Measurements from ENCODE around the gene PYGB.

Gene PYGB

GRCh38 chr20:25269057-25269832 is 21.4 kb downstream of the PYGB start:
- no peak for DNase-seq

GRCh38 chr20:25269833-25270170 is 21.9 kb downstream of the PYGB start:
- no peak for DNase-seq

- no peak for DNase-seq
Observed at GRCh38 chr20:25270829-25271251, 23.0 kb downstream of the PYGB start.

GRCh38 chr20:25271486-25272222 is 23.8 kb downstream of the PYGB start:
- DNase-seq: no peak

DNA sequence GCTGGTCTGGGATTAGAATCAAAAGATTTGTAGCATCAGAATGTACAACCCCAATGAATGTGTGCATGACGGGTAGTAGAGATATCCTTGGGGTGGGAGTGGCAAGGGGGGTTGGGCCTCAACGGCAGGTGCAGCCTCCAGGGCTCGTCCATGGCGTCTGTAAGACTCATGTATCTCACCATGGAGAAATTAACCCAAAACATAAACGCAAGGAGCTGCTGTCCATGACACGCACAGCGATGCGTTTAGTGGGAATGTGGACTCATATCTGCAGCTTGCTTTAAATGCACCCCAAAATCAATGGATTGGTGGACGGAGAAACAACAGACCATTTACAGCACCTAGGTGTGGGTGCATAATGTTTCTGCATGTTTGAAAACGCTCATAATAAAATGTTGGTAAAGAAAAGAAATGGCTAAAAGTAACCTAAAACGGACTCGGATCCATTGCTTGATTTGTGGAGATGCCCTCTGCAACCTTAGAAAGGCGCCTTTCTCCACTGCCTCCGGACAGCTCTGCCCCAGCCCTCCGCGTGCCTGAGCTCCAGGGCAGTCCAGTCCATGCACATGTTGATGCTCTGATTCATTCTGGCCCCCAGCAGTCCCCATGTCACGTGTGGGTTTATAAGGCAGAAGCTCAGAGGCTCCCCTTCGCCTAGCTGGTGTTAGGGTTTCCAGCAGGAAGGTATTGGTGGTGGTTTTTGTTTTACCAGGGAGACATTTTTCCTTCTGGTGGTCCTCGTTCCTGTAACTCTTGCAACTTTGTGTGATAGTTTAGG is 24.5 kb downstream of the PYGB start:
- DNase-seq: no peak

GRCh38 chr20:25273046-25273445 is 25.2 kb downstream of the PYGB start:
- peak in 24 of 51 donors; percentile 16 to 71 (median 48) for DNase-seq

- peak in 18 of 51 donors; percentile 24 to 80 (median 42) for DNase-seq
Observed at GRCh38 chr20:25273541-25274358, 25.9 kb downstream of the PYGB start.

- no peak for DNase-seq
Observed at GRCh38 chr20:25274481-25274880, 26.6 kb downstream of the PYGB start.

- DNase-seq: peak in 3 of 51 donors; percentile 28 to 32 (median 29)
Observed at GRCh38 chr20:25274891-25275812, 27.3 kb downstream of the PYGB start.

GRCh38 chr20:25275813-25276532 is 28.1 kb downstream of the PYGB start:
- no peak for DNase-seq

GRCh38 chr20:25276533-25277050 is 28.7 kb downstream of the PYGB start:
- DNase-seq: no peak

- DNase-seq: no peak
Observed at GRCh38 chr20:25277051-25277801, 29.3 kb downstream of the PYGB start.

GRCh38 chr20:25277941-25278521 is 30.1 kb downstream of the PYGB start:
- no peak for DNase-seq

DNA sequence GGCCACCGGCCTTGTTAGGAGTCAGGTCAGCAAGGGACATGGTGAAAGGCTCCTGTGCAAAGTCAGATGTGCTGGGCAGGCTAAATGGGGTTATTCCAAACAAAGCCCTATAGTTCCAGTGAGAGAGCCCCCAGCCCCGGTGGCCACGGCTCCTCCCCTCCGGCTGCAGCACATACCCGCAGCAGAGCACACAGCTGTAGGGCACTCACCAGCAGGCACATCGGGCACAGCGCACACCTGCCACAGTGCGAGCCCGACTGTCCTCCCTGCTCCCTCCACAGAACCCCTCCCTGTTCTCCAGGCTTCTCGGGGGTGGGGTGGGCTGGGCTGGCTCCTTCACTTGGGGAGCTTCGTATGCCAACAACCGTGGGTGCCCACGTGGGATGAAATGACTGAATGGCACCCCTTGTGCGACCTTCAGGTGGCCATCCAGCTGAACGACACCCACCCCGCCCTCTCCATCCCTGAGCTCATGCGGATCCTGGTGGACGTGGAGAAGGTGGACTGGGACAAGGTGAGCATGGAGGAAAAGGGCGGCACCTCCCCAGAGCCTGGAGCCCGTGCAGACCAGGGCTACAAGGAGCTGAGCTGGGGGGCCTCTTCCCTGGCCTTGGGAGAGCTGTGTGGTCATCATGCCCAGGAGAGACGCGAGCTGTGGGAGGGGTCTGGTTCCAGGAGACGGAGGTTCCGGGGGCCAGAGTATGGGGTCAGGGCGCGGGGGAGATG is 30.9 kb downstream of the PYGB start:
- DNase-seq: no peak

DNA sequence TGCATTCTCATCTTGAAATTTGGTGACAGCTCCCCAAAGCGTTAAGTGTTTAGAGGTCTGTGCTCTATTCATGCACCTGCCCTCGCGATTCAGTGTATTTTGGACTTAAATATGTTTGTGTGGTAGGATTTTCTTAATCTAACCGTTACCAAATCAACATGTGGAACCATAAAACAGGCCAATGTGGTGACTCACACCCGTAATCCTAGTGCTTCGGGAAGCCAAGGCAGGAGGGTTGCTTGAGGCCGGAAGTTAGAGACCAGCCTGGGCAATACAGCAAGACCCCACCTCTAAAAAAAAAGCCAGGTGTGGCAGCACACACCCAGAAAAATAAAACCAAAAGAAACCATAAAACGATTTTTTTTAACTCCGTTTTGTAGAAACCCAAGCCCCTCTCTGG is 31.5 kb downstream of the PYGB start:
- no peak for DNase-seq

DNA sequence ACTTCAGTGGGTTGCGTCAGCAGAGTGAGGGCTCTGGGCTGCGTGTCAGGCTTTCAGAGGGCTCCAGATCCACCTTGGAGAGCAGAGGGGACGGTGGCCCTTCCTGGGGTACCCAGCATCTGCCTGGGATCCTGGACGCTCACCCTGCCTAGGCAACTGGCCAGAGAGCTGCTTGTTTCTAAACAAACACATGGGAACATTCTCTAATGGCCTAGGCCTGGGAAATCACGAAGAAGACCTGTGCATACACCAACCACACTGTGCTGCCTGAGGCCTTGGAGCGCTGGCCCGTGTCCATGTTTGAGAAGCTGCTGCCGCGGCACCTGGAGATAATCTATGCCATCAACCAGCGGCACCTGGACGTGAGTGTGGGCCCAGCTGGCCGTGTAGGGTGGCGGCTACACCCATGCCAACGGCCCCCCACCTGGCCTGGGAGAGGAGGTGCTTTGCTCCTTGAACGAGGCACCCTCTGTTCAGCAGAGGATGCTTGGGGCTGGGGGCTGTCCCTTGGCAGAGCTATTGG is 32.2 kb downstream of the PYGB start:
- DNase-seq: peak in 1 of 51 donors; percentile 47

Data from hypothalamus (tissue), 51 donors.